ENCODE data around the gene PBXIP1.
"Not testable (repeated sequence)": the region's sequence is repeated elsewhere in the genome, so short reads cannot be mapped to it uniquely, and the experiment has no call there.

Gene PBXIP1

GRCh38 chr1:154983776-154984466 lies 28.0 kb upstream of the PBXIP1 start:
- TF ChIP-seq ZFX (IDR thresholded peaks at IDR 0.05) (no peak), CTCF (conservative IDR thresholded peaks at IDR 0.05) (no peak)
- peak overlapping the region; percentile 82 for H3K27ac ChIP-seq

GRCh38 chr1:154982897-154983648 lies 27.2 kb upstream of the PBXIP1 start, which contains the start of gene FLAD1:
Gene FLAD1, plus strand, starts transcription at chr1:154983344. Its CDS starts 351 bp downstream, at chr1:154983695.
- H3K27ac ChIP-seq: peak within 1 kb of the TSS; percentile 82
- TF ChIP-seq ZFX (IDR thresholded peaks at IDR 0.05) (no peak), CTCF (conservative IDR thresholded peaks at IDR 0.05) (no peak)

- TF ChIP-seq ZFX (IDR thresholded peaks at IDR 0.05) (no peak), CTCF (conservative IDR thresholded peaks at IDR 0.05) (no peak)
- H3K27ac ChIP-seq: peak overlapping the region; percentile 82
Measured at GRCh38 chr1:154982341-154982740, 26.4 kb upstream of the PBXIP1 start.

- no peak for TF ChIP-seq ZFX (IDR thresholded peaks at IDR 0.05)
- no peak for TF ChIP-seq CTCF (conservative IDR thresholded peaks at IDR 0.05)
- no peak overlapping the region for H3K27ac ChIP-seq
Measured at GRCh38 chr1:154978360-154978759, 22.5 kb upstream of the PBXIP1 start.

DNA sequence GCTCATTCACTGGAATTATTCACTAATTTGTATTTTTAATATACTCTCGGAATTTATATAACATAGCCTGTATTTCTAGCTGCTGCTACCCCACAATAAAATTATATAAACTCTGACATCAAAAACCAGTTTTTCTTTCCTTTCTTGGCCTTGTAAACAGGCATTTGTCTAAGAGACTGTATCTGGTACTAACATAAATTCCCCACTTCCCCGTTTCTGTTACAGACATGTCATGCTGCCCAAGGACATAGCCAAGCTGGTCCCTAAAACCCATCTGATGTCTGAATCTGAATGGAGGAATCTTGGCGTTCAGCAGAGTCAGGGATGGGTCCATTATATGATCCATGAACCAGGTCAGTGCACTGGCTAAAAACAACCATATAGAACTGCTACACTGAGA lies 21.9 kb upstream of the PBXIP1 start:
- not testable (repeated sequence) for H3K27ac ChIP-seq

- TF ChIP-seq ZFX (IDR thresholded peaks at IDR 0.05): no peak
- no peak for TF ChIP-seq CTCF (conservative IDR thresholded peaks at IDR 0.05)
- H3K27ac ChIP-seq: peak overlapping the region; percentile 84
Measured at GRCh38 chr1:154975409-154976059, 19.6 kb upstream of the PBXIP1 start.

GRCh38 chr1:154974808-154975408 lies 19.0 kb upstream of the PBXIP1 start:
- TF ChIP-seq ZFX (IDR thresholded peaks at IDR 0.05) (no peak), CTCF (conservative IDR thresholded peaks at IDR 0.05) (no peak)
- peak overlapping the region; percentile 84 for H3K27ac ChIP-seq
